IMR-90 (cell line): ENCODE measurements around the gene KNG1. TPM values are rescaled to one million over a fixed set of nuclear protein-coding genes. Genes with fewer than 3 reads are reported as not detected.

Experiments
- ATAC-seq: fragments of 200-7000 bp; cut with Tn5 transposase; 2 replicates; pipeline ENCODE4 v1.9.1; 2020; ENCODE audit warnings: low read depth, mild to moderate bottlenecking, moderate library complexity
- BruUV-seq: library from RNA; stranded (reverse); fragments of 400-500 nt; replicated peaks from 2 replicates; lab custom pipeline; 2021; lab: Mats Ljungman, UMichigan
- CTCF ChIA-PET: fragments of 300-600 bp; formaldehyde crosslinking; extraction: SDS; loops from one replicate; lab custom pipeline; 2021; ENCODE audit warnings: antibody characterized with exemption; lab: Yijun Ruan, JAX
- POLR2A ChIA-PET: fragments of 300-600 bp; sonication (Branson Sonifier 250); formaldehyde crosslinking; loops from one replicate; lab custom pipeline; 2022; ENCODE audit warnings: antibody characterized with exemption; ENCODE audit not compliant: unreplicated experiment; lab: Charles Lee
- DNase-seq: peaks from one replicate; pipeline ENCODE4 v3.0.0; 2013
- H2AFZ ChIP-seq: replicated peaks from 2 replicates; pipeline ENCODE3; 2013; ENCODE audit warnings: low read length, mild to moderate bottlenecking; ENCODE audit not compliant: poor library complexity
- H2AK5ac ChIP-seq: 2 replicates; pipeline ENCODE4 v1.6.1; 2013; ENCODE audit warnings: low read depth, low read length, inconsistent platforms
- H2AK9ac ChIP-seq: replicated peaks from 2 replicates; pipeline ENCODE3; 2013; ENCODE audit warnings: mild to moderate bottlenecking, low read depth, low read length, moderate library complexity; ENCODE audit not compliant: poor library complexity
- H2BK120ac ChIP-seq: 2 replicates; pipeline ENCODE4 v1.6.1; 2013; ENCODE audit warnings: low read depth, low read length, inconsistent platforms
- H2BK15ac ChIP-seq: 3 replicates; pipeline ENCODE4 v1.6.1; 2013; ENCODE audit warnings: low read depth, low read length, inconsistent platforms
- H2BK20ac ChIP-seq: 2 replicates; pipeline ENCODE4 v1.6.1; 2013; ENCODE audit warnings: low read depth, mild to moderate bottlenecking, inconsistent platforms, low read length, moderate library complexity
- H2BK5ac ChIP-seq: 2 replicates; pipeline ENCODE4 v1.6.1; 2013; ENCODE audit warnings: mild to moderate bottlenecking, low read depth, low read length, inconsistent platforms; ENCODE audit not compliant: poor library complexity, severe bottlenecking
- H3K14ac ChIP-seq: replicated peaks from 2 replicates; pipeline ENCODE4 v1.6.1; 2013; ENCODE audit warnings: low read depth, low read length, inconsistent platforms
- H3K18ac ChIP-seq: 2 replicates; pipeline ENCODE4 v1.6.1; 2013; ENCODE audit warnings: low read depth, low read length, control low read depth
- H3K23ac ChIP-seq: 2 replicates; pipeline ENCODE4 v1.6.1; 2013; ENCODE audit warnings: low read depth, low read length, inconsistent platforms
- H3K27ac ChIP-seq: 2 replicates; pipeline ENCODE4 v1.5.1; 2013; ENCODE audit warnings: mild to moderate bottlenecking, control low read depth, low read length; ENCODE audit not compliant: insufficient read depth
- H3K27me3 ChIP-seq: 2 replicates; pipeline ENCODE4 v1.6.1; 2013; ENCODE audit warnings: low read length; ENCODE audit not compliant: control insufficient read depth, insufficient read depth
- H3K36me3 ChIP-seq: 2 replicates; pipeline ENCODE4 v1.6.1; 2013; ENCODE audit warnings: low read length, mixed read lengths; ENCODE audit not compliant: control insufficient read depth, insufficient read depth
- H3K4ac ChIP-seq: 2 replicates; pipeline ENCODE4 v1.6.1; 2013; ENCODE audit warnings: low read depth, low read length, inconsistent platforms
- H3K4me1 ChIP-seq: 2 replicates; pipeline ENCODE4 v1.6.1; 2013; ENCODE audit warnings: low read length, mixed read lengths; ENCODE audit not compliant: control insufficient read depth, insufficient read depth
- H3K4me2 ChIP-seq: 2 replicates; pipeline ENCODE4 v1.6.1; 2013; ENCODE audit warnings: low read depth, mild to moderate bottlenecking, control low read depth, low read length, moderate library complexity
- H3K4me3 ChIP-seq: 2 replicates; pipeline ENCODE4 v1.5.1; 2013; ENCODE audit warnings: low read depth, mild to moderate bottlenecking, control low read depth, low read length, moderate library complexity; ENCODE audit not compliant: insufficient read depth
- H3K56ac ChIP-seq: 2 replicates; pipeline ENCODE4 v1.6.1; 2013; ENCODE audit warnings: low read length, inconsistent platforms; ENCODE audit not compliant: insufficient read depth; ENCODE audit errors: extremely low read depth
- H3K79me1 ChIP-seq, 2 experiments: 2 replicates each; pipeline ENCODE4 v1.6.1; 2013; ENCODE audit warnings: low read length in 2 of 2, inconsistent platforms in 1 of 2, low read depth in 1 of 2
- H3K9ac ChIP-seq: 2 replicates; pipeline ENCODE4 v1.6.1; 2013; ENCODE audit warnings: low read depth, low read length, control low read depth
- H3K9me1 ChIP-seq: 2 replicates; pipeline ENCODE4 v1.6.1; 2013; ENCODE audit warnings: low read length, inconsistent platforms; ENCODE audit not compliant: insufficient read depth
- H3K9me3 ChIP-seq: 2 replicates; pipeline ENCODE4 v1.6.1; 2013; ENCODE audit warnings: low read length; ENCODE audit not compliant: control insufficient read depth, insufficient read depth
- H4K20me1 ChIP-seq: 2 replicates; pipeline ENCODE4 v1.6.1; 2013; ENCODE audit warnings: low read length, inconsistent platforms; ENCODE audit not compliant: insufficient read depth
- H4K5ac ChIP-seq: 2 replicates; pipeline ENCODE4 v1.6.1; 2013; ENCODE audit warnings: mild to moderate bottlenecking, low read depth, low read length, control low read depth
- H4K8ac ChIP-seq, 2 experiments: 2 replicates each; pipeline ENCODE4 v1.6.1; 2013; ENCODE audit warnings: low read depth in 2 of 2, low read length in 2 of 2, control low read depth in 1 of 2, inconsistent platforms in 1 of 2
- H4K91ac ChIP-seq: 2 replicates; pipeline ENCODE4 v1.6.1; 2013; ENCODE audit warnings: low read depth, low read length, inconsistent platforms; ENCODE audit not compliant: insufficient read depth
- BHLHE40 ChIP-seq: fragments of 150-350 bp; IDR thresholded peaks from 2 replicates; pipeline ENCODE4 v1.6.1; 2016; ENCODE audit warnings: mild to moderate bottlenecking, low read depth, low read length
- CHD1 ChIP-seq: IDR thresholded peaks from 2 replicates; pipeline ENCODE4 v1.6.1; 2012; ENCODE audit warnings: low read depth, low read length, improper control_type of control experiment
- MAFK ChIP-seq: IDR thresholded peaks from 2 replicates; pipeline ENCODE4 v1.6.1; 2012; ENCODE audit warnings: low read depth, low read length, improper control_type of control experiment
- MAZ ChIP-seq: IDR thresholded peaks from 2 replicates; pipeline ENCODE4 v1.6.1; 2012; ENCODE audit warnings: low read depth, mild to moderate bottlenecking, low read length, improper control_type of control experiment, moderate library complexity, borderline replicate concordance
- NFE2L2 ChIP-seq: fragments of 150-350 bp; IDR thresholded peaks from 2 replicates; pipeline ENCODE4 v1.6.1; 2016; ENCODE audit warnings: low read depth, mild to moderate bottlenecking, low read length
- POLR2A ChIP-seq: IDR thresholded peaks from 2 replicates; pipeline ENCODE4 v1.6.1; 2012; ENCODE audit warnings: mild to moderate bottlenecking, low read depth, low read length
- RAD21 ChIP-seq: IDR thresholded peaks from 2 replicates; pipeline ENCODE4 v1.6.1; 2012; ENCODE audit warnings: low read length, improper control_type of control experiment
- RCOR1 ChIP-seq: IDR thresholded peaks from 2 replicates; pipeline ENCODE4 v1.6.1; 2012; ENCODE audit warnings: mild to moderate bottlenecking, low read length, improper control_type of control experiment; ENCODE audit not compliant: insufficient replicate concordance
- RFX5 ChIP-seq: IDR thresholded peaks from 2 replicates; pipeline ENCODE4 v1.8.0; 2012; ENCODE audit warnings: low read depth, mild to moderate bottlenecking, low read length, moderate library complexity
- SMC3 ChIP-seq: fragments of 150-350 bp; IDR thresholded peaks from 2 replicates; pipeline ENCODE4 v1.6.1; 2016; ENCODE audit warnings: low read depth, mild to moderate bottlenecking, antibody characterized with exemption, low read length, moderate library complexity
- WGBS, 2 experiments: methylation state at CpG; one replicate each; pipeline versions ENCODE4 v1.1.5 to v1.1.7; 2013; ENCODE audit warnings: missing lambda C conversion rate in 2 of 2; ENCODE audit not compliant: insufficient read length in 1 of 2; ENCODE audit errors: extremely low coverage in 2 of 2; 5-methylcytosine and 5-hydroxymethylcytosine counted together
- dilution Hi-C: fragments of 300-500 bp; cut with HindIII; formaldehyde crosslinking; loops from one replicate; pipeline ENCODE4 v1.14.3; 2018; ENCODE audit warnings: low sequenced_read_pairs; ENCODE audit not compliant: unreplicated experiment
- in situ Hi-C: fragments of 300-500 bp; cut with MboI; formaldehyde crosslinking; loops from 3 replicates; pipeline ENCODE4 v1.14.3; 2019; ENCODE audit warnings: low sequenced_read_pairs, inconsistent platforms, mixed read lengths
- intact Hi-C: fragments of 100-400 bp; cut with micrococcal nuclease; formaldehyde crosslinking; loops from 2 replicates; pipeline ENCODE4 v1.10.0; 2022
- polyA plus RNA-seq, 3 experiments: library from polyadenylated mRNA; depleted of rRNA; stranded (reverse); fragments of >200 nt; gene quantifications; 2 replicates each; pipeline ENCODE4 v1.2.3, GENCODE V29; 2012; ENCODE audit warnings: low replicate concordance in 1 of 3
- total RNA-seq: library from RNA; depleted of rRNA; stranded (reverse); fragments of >200 nt; gene quantifications from 2 replicates; pipeline ENCODE4 v1.2.3, GENCODE V29; 2012
- TF ChIP-seq, protein P1 (sequence below): conservative IDR thresholded peaks from 2 replicates; pipeline ENCODE4 v1.5.1; 2012; ENCODE audit warnings: mild to moderate bottlenecking, low read depth, low read length, improper control_type of control experiment
- TF ChIP-seq, protein P2 (sequence below): fragments of 150-350 bp; IDR thresholded peaks from 2 replicates; pipeline ENCODE4 v1.6.1; 2017; ENCODE audit warnings: mild to moderate bottlenecking, antibody characterized with exemption, low read length, low read depth
- TF ChIP-seq, protein P3 (sequence below): fragments of 150-350 bp; IDR thresholded peaks from 2 replicates; pipeline ENCODE4 v1.6.1; 2016; ENCODE audit warnings: low read depth, mild to moderate bottlenecking, low read length, moderate library complexity, borderline replicate concordance

KNG1 gene
- total and polyA plus RNA-seq, 2 of the 4 experiments (the other 2 are of a cell fraction), result not detected

DNA sequence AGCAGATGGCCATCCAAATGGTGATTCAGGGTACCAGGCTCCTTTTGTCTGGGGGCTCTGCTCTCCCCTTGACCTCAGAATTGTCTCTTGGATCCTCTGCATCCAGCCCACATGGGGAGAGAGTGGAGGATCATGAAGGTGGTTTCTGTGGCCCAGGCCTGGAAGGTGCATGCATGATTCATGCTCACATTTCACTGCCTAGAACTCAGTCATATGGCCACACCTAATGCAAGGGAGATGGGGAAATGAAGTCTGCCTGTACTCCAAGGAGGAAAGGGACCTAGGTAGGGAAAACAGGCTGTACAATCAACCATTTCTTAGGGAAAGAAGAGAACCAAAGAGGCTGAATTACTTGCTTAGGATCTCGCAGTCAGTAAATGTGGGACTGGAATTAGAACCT lies 36.3 kb upstream of the KNG1 start:
- Histone ChIP-seq H3K56ac (no peak overlapping the region), H4K8ac (no peak overlapping the region), H2BK20ac (no peak overlapping the region), H3K36me3 (no peaks in the 10 kb centered on the region), H3K27me3 (peaks cover 5% of the 10 kb centered on the region; the same call in 1 of the 2 replicates), H2BK5ac (no peak overlapping the region), H3K14ac (no peak overlapping the region), H3K4ac (no peak overlapping the region), H3K79me1 (no peaks in the 10 kb centered on the region), H3K27ac (no peak overlapping the region), H3K4me1 (no peaks in the 10 kb centered on the region), H2BK15ac (no peak overlapping the region), H2AK5ac (no peak overlapping the region), H2AFZ (no peak overlapping the region), H3K23ac (no peak overlapping the region), H3K18ac (no peak overlapping the region), H4K91ac (no peak overlapping the region), H3K9ac (no peak overlapping the region), H4K5ac (no peak overlapping the region), H2AK9ac (no peak overlapping the region), H2BK120ac (no peak overlapping the region), H3K4me3 (no peak overlapping the region), H3K4me2 (no peak overlapping the region), H3K9me3 (no peaks in the 10 kb centered on the region), H4K20me1 (no peaks in the 10 kb centered on the region), H3K9me1 (no peaks in the 10 kb centered on the region)
- intact Hi-C loops, result no loop called here
- in situ Hi-C loops, result no loop called here
- no TSS peak for BruUV-seq
- ChIA-PET POLR2A (no interaction called here), CTCF (no interaction called here)
- no peak for DNase-seq
- TF ChIP-seq, protein P1, sequence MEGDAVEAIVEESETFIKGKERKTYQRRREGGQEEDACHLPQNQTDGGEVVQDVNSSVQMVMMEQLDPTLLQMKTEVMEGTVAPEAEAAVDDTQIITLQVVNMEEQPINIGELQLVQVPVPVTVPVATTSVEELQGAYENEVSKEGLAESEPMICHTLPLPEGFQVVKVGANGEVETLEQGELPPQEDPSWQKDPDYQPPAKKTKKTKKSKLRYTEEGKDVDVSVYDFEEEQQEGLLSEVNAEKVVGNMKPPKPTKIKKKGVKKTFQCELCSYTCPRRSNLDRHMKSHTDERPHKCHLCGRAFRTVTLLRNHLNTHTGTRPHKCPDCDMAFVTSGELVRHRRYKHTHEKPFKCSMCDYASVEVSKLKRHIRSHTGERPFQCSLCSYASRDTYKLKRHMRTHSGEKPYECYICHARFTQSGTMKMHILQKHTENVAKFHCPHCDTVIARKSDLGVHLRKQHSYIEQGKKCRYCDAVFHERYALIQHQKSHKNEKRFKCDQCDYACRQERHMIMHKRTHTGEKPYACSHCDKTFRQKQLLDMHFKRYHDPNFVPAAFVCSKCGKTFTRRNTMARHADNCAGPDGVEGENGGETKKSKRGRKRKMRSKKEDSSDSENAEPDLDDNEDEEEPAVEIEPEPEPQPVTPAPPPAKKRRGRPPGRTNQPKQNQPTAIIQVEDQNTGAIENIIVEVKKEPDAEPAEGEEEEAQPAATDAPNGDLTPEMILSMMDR, result no peak
- no peak for TF ChIP-seq MAZ
- TF ChIP-seq RAD21, result no peak
- no peak for TF ChIP-seq MAFK
- no peak for TF ChIP-seq RCOR1
- TF ChIP-seq, protein P2, sequence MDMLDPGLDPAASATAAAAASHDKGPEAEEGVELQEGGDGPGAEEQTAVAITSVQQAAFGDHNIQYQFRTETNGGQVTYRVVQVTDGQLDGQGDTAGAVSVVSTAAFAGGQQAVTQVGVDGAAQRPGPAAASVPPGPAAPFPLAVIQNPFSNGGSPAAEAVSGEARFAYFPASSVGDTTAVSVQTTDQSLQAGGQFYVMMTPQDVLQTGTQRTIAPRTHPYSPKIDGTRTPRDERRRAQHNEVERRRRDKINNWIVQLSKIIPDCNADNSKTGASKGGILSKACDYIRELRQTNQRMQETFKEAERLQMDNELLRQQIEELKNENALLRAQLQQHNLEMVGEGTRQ, result no peak
- no peak for TF ChIP-seq CHD1
- no peak for TF ChIP-seq POLR2A
- TF ChIP-seq, protein P3, sequence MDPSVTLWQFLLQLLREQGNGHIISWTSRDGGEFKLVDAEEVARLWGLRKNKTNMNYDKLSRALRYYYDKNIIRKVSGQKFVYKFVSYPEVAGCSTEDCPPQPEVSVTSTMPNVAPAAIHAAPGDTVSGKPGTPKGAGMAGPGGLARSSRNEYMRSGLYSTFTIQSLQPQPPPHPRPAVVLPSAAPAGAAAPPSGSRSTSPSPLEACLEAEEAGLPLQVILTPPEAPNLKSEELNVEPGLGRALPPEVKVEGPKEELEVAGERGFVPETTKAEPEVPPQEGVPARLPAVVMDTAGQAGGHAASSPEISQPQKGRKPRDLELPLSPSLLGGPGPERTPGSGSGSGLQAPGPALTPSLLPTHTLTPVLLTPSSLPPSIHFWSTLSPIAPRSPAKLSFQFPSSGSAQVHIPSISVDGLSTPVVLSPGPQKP, result no peak
- TF ChIP-seq RFX5, result no peak
- TF ChIP-seq BHLHE40, result no peak
- TF ChIP-seq SMC3, result no peak
- TF ChIP-seq NFE2L2, result no peak
- dilution Hi-C loops, result no loop called here
- WGBS, 2 experiments, result no CpG with 5 or more reads among the region's 1 CpG
- no peak for ATAC-seq
